ENCODE measurements around the gene SHANK2. TPM values are rescaled to one million over a fixed set of nuclear protein-coding genes. Genes with fewer than 3 reads are reported as not detected.

Gene SHANK2
- total RNA-seq, 2 experiments from 2014 or later = not detected

GRCh38 chr11:71301046-71301857 is 48.9 kb upstream of the SHANK2 start:
- TF ChIP-seq, protein P1, sequence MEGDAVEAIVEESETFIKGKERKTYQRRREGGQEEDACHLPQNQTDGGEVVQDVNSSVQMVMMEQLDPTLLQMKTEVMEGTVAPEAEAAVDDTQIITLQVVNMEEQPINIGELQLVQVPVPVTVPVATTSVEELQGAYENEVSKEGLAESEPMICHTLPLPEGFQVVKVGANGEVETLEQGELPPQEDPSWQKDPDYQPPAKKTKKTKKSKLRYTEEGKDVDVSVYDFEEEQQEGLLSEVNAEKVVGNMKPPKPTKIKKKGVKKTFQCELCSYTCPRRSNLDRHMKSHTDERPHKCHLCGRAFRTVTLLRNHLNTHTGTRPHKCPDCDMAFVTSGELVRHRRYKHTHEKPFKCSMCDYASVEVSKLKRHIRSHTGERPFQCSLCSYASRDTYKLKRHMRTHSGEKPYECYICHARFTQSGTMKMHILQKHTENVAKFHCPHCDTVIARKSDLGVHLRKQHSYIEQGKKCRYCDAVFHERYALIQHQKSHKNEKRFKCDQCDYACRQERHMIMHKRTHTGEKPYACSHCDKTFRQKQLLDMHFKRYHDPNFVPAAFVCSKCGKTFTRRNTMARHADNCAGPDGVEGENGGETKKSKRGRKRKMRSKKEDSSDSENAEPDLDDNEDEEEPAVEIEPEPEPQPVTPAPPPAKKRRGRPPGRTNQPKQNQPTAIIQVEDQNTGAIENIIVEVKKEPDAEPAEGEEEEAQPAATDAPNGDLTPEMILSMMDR (conservative IDR thresholded peaks at IDR 0.05; ENCODE audit: low read length) = no peak
- no peak for TF ChIP-seq EZH2phosphoT487 (IDR thresholded peaks at IDR 0.05; ENCODE audit: borderline replicate concordance, low read depth, low read length)
- H3K4me2 ChIP-seq (ENCODE audit: low read length) = no peak overlapping the region
- H4K20me1 ChIP-seq (ENCODE audit: insufficient read depth, low read length) = no peaks in the 10 kb centered on the region
- POLR2A ChIA-PET = interaction anchor here (0.7 kb wide), 1 partner anchor 62 kb away, joined by 3 read pairs; no protein-coding TSS in a partner anchor
- H3K79me2 ChIP-seq (ENCODE audit: insufficient read depth, low read depth, low read length) = no peaks in the 10 kb centered on the region
- H2AFZ ChIP-seq (ENCODE audit: low read length) = no peak overlapping the region
- no peaks in the 10 kb centered on the region for H3K4me1 ChIP-seq (ENCODE audit: insufficient read depth, low read length, poor library complexity, severe bottlenecking)
- intact Hi-C loops (cut with micrococcal nuclease; ENCODE audit: unreplicated experiment) = no loop called here
- H3K36me3 ChIP-seq (ENCODE audit: insufficient read depth, low read length) = no peaks in the 10 kb centered on the region
- H3K9me2 ChIP-seq (ENCODE audit: insufficient read depth, low read length) = no peaks in the 10 kb centered on the region
- H3K9me3 ChIP-seq (ENCODE audit: low read length) = no peaks in the 10 kb centered on the region
- CTCF ChIA-PET (ENCODE audit: unreplicated experiment) = no interaction called here
- no peak overlapping the region for H3K4me3 ChIP-seq (ENCODE audit: low read depth, low read length, poor library complexity, severe bottlenecking)
- no peak overlapping the region for H3K27ac ChIP-seq (ENCODE audit: low read depth, low read length, poor library complexity, severe bottlenecking)
- no TSS peak for BruUV-seq (replicated peaks)
- no peak for DNase-seq (ENCODE audit: low spot score)

DNA sequence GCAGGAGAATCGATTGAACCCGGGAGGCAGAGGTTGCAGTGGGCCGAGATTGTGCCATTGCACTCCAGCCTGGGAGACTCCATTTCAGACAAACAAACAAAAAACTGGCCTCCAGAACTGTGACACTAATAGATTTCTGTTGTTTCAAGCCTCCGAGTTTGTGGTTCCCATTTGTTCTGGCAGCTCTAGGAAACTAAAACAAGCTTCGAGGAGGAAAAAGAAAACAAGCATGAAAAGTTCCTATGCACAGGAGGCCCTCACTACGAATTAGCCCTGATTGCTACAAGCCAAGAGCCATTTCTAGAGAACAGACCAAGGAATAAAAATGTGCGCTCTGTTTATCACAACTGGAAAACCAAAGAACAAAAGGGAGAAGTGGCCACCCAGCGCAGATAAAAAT is 47.8 kb upstream of the SHANK2 start:
- CTCF ChIA-PET (ENCODE audit: unreplicated experiment) = no interaction called here
- POLR2A ChIA-PET = no interaction called here
- Histone ChIP-seq H3K4me2 (ENCODE audit: low read length) (no peak overlapping the region), H3K4me1 (ENCODE audit: insufficient read depth, low read length, poor library complexity, severe bottlenecking) (no peaks in the 10 kb centered on the region), H4K20me1 (ENCODE audit: insufficient read depth, low read length) (no peaks in the 10 kb centered on the region), H3K9me3 (ENCODE audit: low read length) (no peaks in the 10 kb centered on the region), H3K9me2 (ENCODE audit: insufficient read depth, low read length) (no peaks in the 10 kb centered on the region), H2AFZ (ENCODE audit: low read length) (no peak overlapping the region), H3K4me3 (ENCODE audit: low read depth, low read length, poor library complexity, severe bottlenecking) (no peak overlapping the region), H3K79me2 (ENCODE audit: insufficient read depth, low read depth, low read length) (no peaks in the 10 kb centered on the region), H3K36me3 (ENCODE audit: insufficient read depth, low read length) (no peaks in the 10 kb centered on the region), H3K27ac (ENCODE audit: low read depth, low read length, poor library complexity, severe bottlenecking) (no peak overlapping the region)
- TF ChIP-seq, protein P1 (conservative IDR thresholded peaks at IDR 0.05; ENCODE audit: low read length) = no peak
- TF ChIP-seq EZH2phosphoT487 (IDR thresholded peaks at IDR 0.05; ENCODE audit: borderline replicate concordance, low read depth, low read length) = no peak
- no TSS peak for BruUV-seq (replicated peaks)
- no peak for DNase-seq (ENCODE audit: low spot score)
- intact Hi-C loops (cut with micrococcal nuclease; ENCODE audit: unreplicated experiment) = no loop called here

GRCh38 chr11:71298761-71299181 is 46.4 kb upstream of the SHANK2 start:
- H3K79me2 ChIP-seq (ENCODE audit: insufficient read depth, low read depth, low read length) = no peaks in the 10 kb centered on the region
- POLR2A ChIA-PET = no interaction called here
- H4K20me1 ChIP-seq (ENCODE audit: insufficient read depth, low read length) = no peaks in the 10 kb centered on the region
- no peak overlapping the region for H2AFZ ChIP-seq (ENCODE audit: low read length)
- H3K4me2 ChIP-seq (ENCODE audit: low read length) = no peak overlapping the region
- H3K9me2 ChIP-seq (ENCODE audit: insufficient read depth, low read length) = no peaks in the 10 kb centered on the region
- no peak for DNase-seq (ENCODE audit: low spot score)
- H3K9me3 ChIP-seq (ENCODE audit: low read length) = no peaks in the 10 kb centered on the region
- intact Hi-C loops (cut with micrococcal nuclease; ENCODE audit: unreplicated experiment) = no loop called here
- no peak overlapping the region for H3K4me3 ChIP-seq (ENCODE audit: low read depth, low read length, poor library complexity, severe bottlenecking)
- H3K36me3 ChIP-seq (ENCODE audit: insufficient read depth, low read length) = no peaks in the 10 kb centered on the region
- no peak overlapping the region for H3K27ac ChIP-seq (ENCODE audit: low read depth, low read length, poor library complexity, severe bottlenecking)
- no TSS peak for BruUV-seq (replicated peaks)
- CTCF ChIA-PET (ENCODE audit: unreplicated experiment) = no interaction called here
- no peaks in the 10 kb centered on the region for H3K4me1 ChIP-seq (ENCODE audit: insufficient read depth, low read length, poor library complexity, severe bottlenecking)
- TF ChIP-seq EZH2phosphoT487 (IDR thresholded peaks at IDR 0.05; ENCODE audit: borderline replicate concordance, low read depth, low read length) = no peak
- TF ChIP-seq, protein P1 (conservative IDR thresholded peaks at IDR 0.05; ENCODE audit: low read length) = no peak

All from OCI-LY7 (cell line).